Raji (cell line): ENCODE data around the gene C5orf63.

ENCODE experiments used
- POLR2A ChIP-seq: IDR thresholded peaks from 2 replicates; pipeline ENCODE4 v1.6.1; 2011; ENCODE audit warnings: low read depth, low read length, control low read depth; ENCODE audit not compliant: insufficient read depth

C5orf63 gene

GRCh38 chr5:127055880-127056653 lies 17.2 kb downstream of the C5orf63 start:
- TF ChIP-seq POLR2A, result no peak

- TF ChIP-seq POLR2A, result no peak
Observed at GRCh38 chr5:127053049-127053448, 20.3 kb downstream of the C5orf63 start.

- TF ChIP-seq POLR2A, result no peak
Observed at GRCh38 chr5:127051591-127051990, 21.7 kb downstream of the C5orf63 start.

- no peak for TF ChIP-seq POLR2A
Observed at GRCh38 chr5:127046343-127047072, 26.8 kb downstream of the C5orf63 start.

DNA sequence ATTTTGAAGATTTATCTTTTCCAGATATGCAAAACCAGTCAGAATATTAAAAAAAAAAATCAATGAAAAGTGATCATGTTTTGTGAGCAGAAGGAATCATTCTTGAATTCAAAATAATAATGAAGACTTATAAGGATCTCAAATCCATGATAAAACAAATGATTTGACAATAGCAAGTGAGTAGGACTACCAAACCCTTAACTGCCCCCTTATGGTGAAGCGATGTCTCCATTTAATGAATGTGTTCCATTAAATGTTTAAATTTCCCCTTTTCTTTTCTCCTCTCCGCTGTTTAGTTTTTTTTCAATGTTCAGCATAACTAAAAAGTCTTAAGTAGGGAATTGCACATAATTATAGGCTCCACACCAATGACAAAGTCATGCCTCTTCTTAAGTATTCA lies 30.7 kb downstream of the C5orf63 start:
- no peak for TF ChIP-seq POLR2A

DNA sequence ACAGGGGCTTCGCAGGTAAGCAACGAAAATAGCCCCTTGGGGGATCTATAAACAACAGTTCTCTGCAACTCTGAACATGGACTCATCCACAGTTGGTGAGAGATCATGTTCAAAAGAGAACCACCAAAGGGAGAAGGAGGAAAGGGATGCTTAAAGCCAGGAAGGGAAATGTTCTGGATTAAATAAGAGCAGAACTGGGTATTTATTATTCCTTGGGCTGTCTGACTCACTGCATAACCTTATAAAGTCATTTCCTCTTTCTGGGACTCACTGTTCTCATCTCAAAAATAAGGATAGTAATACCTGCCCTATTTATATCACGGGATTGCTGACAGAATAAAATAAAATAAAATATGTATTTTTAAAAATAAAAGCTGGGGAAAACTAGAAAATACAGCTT lies 31.7 kb downstream of the C5orf63 start:
- no peak for TF ChIP-seq POLR2A

DNA sequence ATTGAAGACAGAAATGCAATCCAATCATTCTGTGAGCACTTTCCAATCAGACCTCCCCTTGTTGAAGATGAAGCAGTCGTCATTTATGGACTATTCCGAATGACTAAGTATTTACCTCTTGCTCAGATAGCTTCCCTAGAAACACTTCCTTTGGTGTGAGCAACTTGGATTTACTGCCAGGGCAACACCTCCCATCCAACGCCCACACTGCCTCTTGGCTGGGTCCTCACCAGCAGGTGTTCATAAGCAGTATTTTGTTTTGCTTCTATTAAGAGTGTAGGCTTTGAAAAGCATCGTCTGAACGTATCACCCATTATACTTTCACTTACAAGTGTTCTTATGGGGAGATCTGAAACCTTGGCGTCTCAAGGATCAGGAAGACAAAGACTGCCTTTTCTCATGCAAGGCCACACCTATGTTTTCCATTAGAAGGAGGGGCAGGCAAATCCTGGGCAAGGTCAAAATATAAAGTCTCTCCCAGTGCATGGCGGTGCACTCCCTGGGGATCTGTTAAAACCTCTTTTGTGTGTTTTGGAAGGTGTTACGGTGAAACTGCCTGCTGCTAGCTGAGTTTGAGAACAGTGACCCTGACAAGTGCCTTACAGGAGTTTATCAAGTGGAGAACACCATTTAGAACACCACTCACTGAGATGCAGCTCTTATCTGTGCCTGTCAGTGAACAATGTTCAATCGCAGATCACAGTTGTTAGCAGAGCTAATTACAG lies 32.3 kb downstream of the C5orf63 start:
- no peak for TF ChIP-seq POLR2A

GRCh38 chr5:127038550-127038949 lies 34.8 kb downstream of the C5orf63 start:
- TF ChIP-seq POLR2A, result no peak

GRCh38 chr5:127031863-127032232 lies 41.5 kb downstream of the C5orf63 start:
- no peak for TF ChIP-seq POLR2A

DNA sequence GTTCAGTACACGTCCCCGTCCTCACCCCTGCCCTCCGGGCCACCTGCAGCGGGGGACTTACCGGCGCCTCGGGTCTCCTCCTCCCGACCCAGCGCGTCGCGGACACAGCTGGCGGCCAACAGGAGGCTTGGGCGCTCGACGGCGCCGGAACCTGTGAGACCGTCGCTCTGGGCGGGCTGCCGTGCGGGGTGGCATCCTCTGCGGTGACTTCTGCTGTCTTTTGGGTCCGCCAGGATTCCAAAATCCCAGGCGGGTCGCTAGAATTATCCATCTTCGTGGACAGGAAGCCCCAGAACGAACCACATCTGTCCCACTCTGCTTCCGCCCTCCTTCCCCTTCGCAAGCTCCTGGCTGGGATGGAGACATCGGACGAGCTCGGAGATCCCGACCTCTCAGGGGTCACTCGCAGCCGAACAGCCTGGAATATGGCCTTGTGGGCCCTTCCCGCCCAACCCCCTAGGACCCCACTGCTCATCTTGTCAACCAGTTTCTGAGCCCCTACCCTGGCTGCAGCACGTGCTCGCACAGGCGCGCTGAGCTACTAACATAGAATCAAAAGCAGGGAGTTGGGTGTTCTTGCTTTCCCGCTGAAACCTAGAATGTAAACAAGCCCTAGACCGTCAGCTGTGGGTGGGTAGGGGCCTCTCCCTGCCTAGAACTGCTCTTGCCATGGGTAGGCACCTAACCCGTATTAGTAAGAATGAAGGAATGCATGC lies 42.0 kb downstream of the C5orf63 start:
- TF ChIP-seq POLR2A, result no peak

DNA sequence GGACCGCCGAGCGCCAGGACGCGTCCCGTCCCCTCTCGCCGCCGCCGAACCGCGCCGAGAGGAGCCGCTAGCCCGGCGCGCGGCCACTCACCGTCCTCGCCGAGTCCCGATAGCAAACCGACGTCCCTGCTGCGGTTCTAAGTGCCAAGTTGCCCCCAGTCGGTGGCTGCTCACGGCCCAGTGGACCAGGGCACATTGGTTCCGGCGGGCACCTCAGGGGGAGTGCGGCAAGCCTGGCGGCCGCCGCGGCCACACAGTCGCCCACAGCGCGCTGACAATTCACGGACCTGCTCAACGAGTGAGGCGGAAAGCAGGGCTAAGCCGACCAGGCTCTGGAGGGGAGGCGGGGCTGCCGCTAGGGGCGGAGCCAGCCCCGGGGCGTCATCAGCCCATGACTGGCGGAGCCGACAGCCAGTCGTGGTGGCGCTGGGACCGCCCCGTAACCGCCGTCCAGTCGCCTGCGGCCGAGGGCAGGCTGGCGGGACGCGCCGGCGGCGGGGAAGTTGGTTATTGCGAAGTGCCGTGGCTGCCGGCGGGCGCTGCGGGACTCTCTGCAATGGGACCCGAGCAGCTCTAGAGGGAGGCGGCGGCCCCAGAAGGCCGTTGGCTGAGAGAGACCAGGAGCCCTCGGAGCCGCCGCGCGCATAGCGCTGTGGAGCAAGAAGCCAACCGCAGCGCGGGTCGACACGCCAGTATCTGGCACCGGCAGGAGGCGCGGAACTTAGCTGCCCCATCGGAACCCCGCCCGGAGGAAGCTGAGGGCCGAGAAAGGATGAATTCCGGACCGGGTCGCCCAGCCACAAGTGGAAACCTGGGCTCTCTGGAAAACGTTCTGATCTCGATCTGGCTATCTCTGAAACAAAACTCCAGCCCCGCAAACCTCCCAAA lies 42.8 kb downstream of the C5orf63 start, which contains the start of gene MARCHF3:
Gene MARCHF3, minus strand, starts transcription at position 300 of the 888 bp plus-strand sequence. CDS start 112,387 bp downstream, outside the sequence.
- peak; percentile 93 for TF ChIP-seq POLR2A

DNA sequence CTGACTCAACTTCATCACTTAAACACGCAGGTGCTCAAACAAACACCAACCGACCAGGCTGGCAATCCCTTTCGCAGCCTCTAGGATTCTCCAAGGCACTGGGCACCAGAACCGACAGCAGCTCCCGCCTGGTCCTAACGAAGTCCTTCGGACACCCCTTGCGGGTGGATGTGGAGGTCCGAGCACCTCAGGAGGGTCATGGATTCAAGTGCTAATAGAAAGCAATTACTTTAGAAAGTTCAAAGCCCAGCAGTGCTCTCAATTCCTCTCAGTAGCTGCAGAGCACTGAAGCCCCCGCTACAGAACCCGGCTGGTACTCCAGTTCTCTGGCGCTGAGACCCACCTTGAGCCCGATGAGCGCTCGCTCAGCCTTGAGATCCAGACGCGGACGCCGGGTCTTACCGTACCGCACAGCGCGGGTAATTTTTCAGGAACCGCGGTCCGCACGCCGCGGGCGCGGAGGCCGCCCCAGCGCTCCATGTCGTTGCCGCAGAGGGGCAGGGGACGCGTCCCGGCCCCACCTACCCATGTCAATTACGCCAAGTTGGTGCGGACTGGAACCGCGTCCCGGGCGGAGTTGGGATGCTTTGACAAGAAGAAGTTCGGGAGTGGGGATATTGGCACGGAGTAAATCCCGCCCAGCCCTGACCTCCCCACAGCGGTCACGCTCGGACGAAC lies 43.6 kb downstream of the C5orf63 start:
- no peak for TF ChIP-seq POLR2A

DNA sequence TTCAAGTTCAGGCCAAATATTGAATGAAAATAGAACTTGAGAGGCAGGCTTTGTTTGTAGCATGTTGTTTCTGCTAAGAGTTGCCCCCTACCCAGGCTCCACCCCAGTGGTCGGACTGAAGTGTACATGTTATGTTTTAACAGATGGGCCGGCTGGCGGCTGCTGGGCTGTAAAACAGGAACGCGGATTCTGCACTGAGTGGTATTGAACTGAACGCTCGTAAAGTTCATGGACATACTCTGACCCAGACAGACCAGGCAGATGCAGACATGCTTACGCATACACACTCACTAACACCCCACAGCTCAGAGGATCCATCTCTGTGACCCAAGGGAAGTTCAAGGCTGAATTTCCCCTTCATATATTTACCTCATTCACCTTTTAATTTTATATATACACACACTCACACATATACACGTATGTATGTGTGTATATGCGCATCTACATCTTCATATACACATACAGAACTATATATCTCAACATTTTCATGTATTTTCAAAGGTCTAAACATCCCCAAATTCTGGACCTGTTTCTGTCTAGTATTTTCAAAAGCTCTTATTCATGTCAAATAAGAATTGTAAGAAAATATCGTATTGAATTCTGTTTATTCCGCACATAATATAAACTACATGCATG lies 44.4 kb downstream of the C5orf63 start:
- TF ChIP-seq POLR2A, result no peak
